Measurements from ENCODE around the gene MTA1.

MTA1 gene

DNA sequence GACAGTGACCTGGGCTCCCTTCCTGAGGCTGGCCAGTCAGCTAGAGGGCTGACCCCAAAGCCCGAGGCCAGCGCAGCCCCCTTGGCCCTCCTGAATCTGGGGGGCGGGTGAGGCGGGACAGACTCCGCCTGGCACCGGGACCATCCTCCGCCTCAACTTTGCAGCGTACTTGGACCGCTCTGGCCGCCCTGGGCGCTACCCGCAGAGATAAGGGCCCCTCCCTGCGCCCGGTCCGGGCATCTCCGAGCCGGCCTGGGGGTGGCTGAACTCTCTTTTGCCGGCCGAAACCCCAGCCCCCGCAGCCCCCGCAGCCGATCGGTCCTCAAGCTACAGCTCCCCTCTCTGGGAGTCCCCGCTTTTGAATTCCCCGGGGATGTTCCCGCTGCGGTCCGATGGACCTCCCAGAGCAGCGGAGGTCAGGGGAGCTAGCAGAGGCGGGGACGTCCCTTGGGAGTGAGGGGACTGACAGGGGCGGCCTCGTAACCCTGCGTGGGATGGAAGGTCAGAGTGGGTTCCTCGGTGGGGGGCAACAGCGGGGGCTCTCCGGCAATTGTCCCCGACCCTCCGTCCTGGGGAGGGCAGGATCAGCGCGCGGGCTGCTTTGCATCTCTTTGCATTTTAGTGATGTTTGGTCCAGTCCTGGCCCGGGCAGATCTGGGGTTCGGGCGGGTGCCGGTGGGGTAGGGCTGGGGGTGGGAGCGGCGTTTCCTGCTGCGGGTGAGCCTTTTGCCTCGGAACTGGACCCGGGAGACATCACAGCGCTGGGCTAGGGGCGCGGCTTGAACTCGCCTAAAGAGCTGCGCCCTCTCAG is 66.7 kb downstream of the MTA1 start, which contains the start of gene CRIP1:
CRIP1 (plus strand) TSS at position 724 of the 811 bp plus-strand sequence. CDS start 374 bp downstream, outside the sequence.
- Histone ChIP-seq H3K27me3 (ENCODE audit: control insufficient read depth, insufficient read depth, low read length) (no peaks in the 10 kb centered on the region), H3K9me3 (replicated peaks; ENCODE audit: low read length) (no peaks in the 10 kb centered on the region), H3K4me1 (ENCODE audit: control insufficient read depth, insufficient read depth, low read length) (peaks cover 27% of the 10 kb centered on the region), H3K36me3 (ENCODE audit: insufficient read depth, low read length) (no peaks in the 10 kb centered on the region), H3K9ac (ENCODE audit: low read depth, low read length) (no peak within 1 kb of the TSS), H3K4me3 (ENCODE audit: low read length) (no peak within 1 kb of the TSS), H3K4me2 (ENCODE audit: low read length) (peak within 1 kb of the TSS; percentile 32)

DNA sequence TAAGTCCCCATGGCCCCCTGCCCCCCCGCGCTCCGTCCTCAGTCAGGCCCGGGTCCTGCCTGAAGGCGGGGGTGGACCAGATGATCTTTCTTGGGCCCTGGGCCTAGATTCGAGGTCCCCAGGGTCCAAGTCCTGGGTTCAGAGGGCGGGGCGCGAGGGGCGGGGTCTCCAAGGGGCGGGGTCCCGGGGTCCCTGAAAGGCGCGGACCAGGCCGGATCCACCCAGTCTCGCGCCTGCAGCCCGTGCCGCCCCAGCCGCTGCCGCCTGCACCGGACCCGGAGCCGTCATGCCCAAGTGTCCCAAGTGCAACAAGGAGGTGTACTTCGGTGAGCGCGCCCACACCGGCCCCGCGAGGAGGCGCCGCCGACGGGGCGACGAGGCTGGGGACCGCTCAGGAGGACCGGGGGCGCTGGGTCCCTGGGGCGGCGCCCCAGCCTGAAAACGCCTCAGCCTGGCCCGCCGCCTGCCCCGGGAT is 67.4 kb downstream of the MTA1 start:
- Histone ChIP-seq H3K4me1 (ENCODE audit: control insufficient read depth, insufficient read depth, low read length) (peaks cover 26% of the 10 kb centered on the region), H3K4me2 (ENCODE audit: low read length) (peak overlapping the region; percentile 32), H3K4me3 (ENCODE audit: low read length) (no peak overlapping the region), H3K36me3 (ENCODE audit: insufficient read depth, low read length) (no peaks in the 10 kb centered on the region), H3K27me3 (ENCODE audit: control insufficient read depth, insufficient read depth, low read length) (no peaks in the 10 kb centered on the region), H3K9ac (ENCODE audit: low read depth, low read length) (no peak overlapping the region), H3K9me3 (replicated peaks; ENCODE audit: low read length) (no peaks in the 10 kb centered on the region)

DNA sequence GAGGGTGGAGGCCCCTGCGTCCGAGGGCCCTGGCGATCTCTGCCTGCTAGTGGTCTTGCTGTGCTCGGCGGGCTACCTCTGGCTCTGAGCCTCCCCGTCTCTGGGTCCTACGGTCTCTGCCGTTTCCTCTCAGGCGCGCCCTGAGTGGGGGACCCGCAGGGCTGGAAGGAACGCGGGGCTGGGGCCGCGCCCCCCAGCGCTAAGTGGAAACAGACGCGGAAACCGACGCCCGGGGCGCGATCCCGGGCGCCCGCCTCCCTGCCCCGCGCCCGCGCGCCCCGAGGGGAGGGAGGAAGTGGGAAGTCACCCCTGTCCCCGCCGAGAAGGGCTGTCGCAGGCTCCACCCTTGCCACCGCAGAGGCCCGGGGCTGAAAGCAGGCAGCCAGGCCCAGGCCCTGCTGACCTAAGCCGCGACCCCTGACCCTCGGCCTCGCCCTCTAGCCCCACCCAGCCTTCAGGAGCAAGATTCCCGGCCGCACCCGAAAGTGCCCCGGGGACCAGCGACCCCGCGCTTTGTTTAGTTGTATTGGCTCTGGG is 67.9 kb downstream of the MTA1 start:
- no peak overlapping the region for H3K4me3 ChIP-seq (ENCODE audit: low read length)
- no peak overlapping the region for H3K9ac ChIP-seq (ENCODE audit: low read depth, low read length)
- H3K27me3 ChIP-seq (ENCODE audit: control insufficient read depth, insufficient read depth, low read length): no peaks in the 10 kb centered on the region
- no peaks in the 10 kb centered on the region for H3K9me3 ChIP-seq (replicated peaks; ENCODE audit: low read length)
- no peaks in the 10 kb centered on the region for H3K36me3 ChIP-seq (ENCODE audit: insufficient read depth, low read length)
- H3K4me1 ChIP-seq (ENCODE audit: control insufficient read depth, insufficient read depth, low read length): peaks cover 24% of the 10 kb centered on the region
- H3K4me2 ChIP-seq (ENCODE audit: low read length): peak overlapping the region; percentile 32

DNA sequence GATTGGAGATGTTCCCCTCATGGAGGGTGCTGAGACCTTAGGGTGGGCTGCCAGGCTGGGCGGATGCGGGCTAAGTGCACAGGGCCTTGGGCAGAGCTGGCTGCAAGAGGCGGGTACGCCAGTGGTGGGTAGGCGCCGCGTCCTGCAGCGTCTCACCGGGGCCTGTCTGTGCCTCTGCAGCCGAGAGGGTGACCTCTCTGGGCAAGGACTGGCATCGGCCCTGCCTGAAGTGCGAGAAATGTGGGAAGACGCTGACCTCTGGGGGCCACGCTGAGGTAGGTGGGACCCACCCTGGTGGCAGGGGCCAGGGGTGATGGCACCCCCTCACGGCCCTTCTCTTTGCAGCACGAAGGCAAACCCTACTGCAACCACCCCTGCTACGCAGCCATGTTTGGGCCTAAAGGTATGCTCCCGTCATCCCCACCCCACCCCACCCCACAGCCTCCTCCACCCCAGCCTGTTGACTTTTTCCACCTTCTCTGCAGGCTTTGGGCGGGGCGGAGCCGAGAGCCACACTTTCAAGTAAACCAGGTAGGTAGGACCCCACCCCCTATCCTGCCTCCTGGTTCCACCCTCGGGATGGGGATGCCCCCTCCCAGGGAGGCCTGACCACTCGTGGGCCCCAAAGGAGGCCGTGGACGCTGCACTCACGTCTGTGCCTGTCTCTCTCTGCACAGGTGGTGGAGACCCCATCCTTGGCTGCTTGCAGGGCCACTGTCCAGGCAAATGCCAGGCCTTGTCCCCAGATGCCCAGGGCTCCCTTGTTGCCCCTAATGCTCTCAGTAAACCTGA is 68.6 kb downstream of the MTA1 start:
- Histone ChIP-seq H3K9ac (ENCODE audit: low read depth, low read length) (no peak overlapping the region), H3K4me1 (ENCODE audit: control insufficient read depth, insufficient read depth, low read length) (peaks cover 18% of the 10 kb centered on the region), H3K4me3 (ENCODE audit: low read length) (no peak overlapping the region)

DNA sequence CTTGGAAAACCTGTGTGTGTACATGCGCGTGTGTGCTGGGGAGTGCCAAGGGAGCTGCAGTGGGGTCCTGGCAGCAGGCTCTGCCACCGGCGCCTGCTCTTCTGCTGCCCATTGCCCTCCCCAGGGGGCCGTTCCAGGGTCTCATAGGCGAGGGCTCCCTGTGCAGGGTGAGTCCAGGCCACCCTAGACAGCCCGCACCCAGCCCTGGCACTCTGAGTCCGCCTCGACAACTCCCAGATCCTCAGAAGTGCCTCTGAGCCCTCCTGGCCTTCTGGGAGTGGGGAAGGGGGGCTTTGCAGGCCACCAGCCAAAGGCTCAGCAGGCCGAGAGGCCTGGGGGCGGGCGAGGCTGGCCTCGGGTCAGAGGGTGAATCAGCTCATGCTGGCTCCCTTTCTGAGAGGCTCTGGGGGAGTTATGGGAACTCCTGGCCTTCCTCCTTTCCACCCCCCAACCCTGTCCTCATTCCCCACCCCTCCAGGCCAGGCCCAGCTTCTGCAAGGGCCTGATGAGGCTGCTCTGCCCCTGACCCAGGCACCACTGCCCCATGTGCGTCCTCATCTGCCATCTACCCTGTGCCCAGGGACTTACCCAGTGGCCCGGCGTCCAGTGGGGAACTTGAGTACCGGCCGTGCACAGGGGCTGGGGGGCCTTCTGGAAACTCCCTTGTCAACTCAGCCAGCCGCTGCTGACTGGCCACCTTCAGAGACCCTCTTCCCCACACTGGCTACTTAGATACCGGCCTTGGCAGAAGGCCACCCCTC is 69.3 kb downstream of the MTA1 start:
- Histone ChIP-seq H3K9me3 (replicated peaks; ENCODE audit: low read length) (no peaks in the 10 kb centered on the region), H3K36me3 (ENCODE audit: insufficient read depth, low read length) (no peaks in the 10 kb centered on the region), H3K4me3 (ENCODE audit: low read length) (no peak overlapping the region), H3K27me3 (ENCODE audit: control insufficient read depth, insufficient read depth, low read length) (no peaks in the 10 kb centered on the region), H3K4me2 (ENCODE audit: low read length) (peak overlapping the region; percentile 98), H3K4me1 (ENCODE audit: control insufficient read depth, insufficient read depth, low read length) (peaks cover 17% of the 10 kb centered on the region), H3K9ac (ENCODE audit: low read depth, low read length) (no peak overlapping the region)

More for the DNA sequence above, 68.6 kb downstream of the MTA1 start:
- Histone ChIP-seq H3K9me3 (replicated peaks; ENCODE audit: low read length) (no peaks in the 10 kb centered on the region), H3K36me3 (ENCODE audit: insufficient read depth, low read length) (no peaks in the 10 kb centered on the region), H3K27me3 (ENCODE audit: control insufficient read depth, insufficient read depth, low read length) (no peaks in the 10 kb centered on the region), H3K4me2 (ENCODE audit: low read length) (no peak overlapping the region)

DNA sequence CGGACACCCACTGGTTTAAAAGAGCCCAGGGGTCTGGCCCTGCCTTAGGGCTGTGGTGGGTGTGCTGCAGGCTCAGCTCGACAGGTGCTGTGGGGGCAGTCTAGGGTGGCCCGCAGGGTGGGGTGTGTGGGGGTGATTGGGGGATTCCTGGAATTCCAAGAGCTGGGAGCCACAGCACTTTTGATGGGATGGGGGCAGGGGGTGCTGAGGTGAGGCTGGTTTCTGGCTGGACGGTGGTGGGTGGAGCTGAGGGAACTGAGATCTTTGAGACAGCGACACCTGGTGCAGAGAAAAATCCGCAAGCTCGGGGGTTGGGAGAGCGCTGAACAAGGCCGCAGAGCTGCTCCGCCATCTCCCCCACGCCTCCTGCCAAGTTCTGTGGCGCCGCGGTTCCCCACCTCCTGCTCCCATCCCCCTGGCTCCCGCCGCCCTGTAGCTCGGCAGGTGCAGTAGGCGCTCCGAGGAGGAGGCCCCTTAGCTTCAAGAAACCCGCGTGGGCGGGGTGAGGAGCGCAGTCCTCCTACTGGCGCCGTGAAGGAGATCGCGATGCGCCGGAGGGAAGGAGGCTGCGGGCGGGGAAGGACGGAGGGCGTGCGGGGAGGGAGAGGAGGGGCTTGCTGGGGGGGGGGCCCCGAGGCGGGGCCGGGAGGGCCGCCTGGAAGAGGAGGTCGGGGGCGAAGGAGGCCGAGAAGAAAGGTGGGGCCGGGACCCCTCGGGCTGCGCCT is 70.1 kb downstream of the MTA1 start:
- peaks cover 12% of the 10 kb centered on the region for H3K4me1 ChIP-seq (ENCODE audit: control insufficient read depth, insufficient read depth, low read length)
- H3K36me3 ChIP-seq (ENCODE audit: insufficient read depth, low read length): no peaks in the 10 kb centered on the region
- peak overlapping the region; percentile 88 for H3K9ac ChIP-seq (ENCODE audit: low read depth, low read length)
- no peaks in the 10 kb centered on the region for H3K27me3 ChIP-seq (ENCODE audit: control insufficient read depth, insufficient read depth, low read length)
- no peaks in the 10 kb centered on the region for H3K9me3 ChIP-seq (replicated peaks; ENCODE audit: low read length)
- peak overlapping the region; percentile 98 for H3K4me2 ChIP-seq (ENCODE audit: low read length)
- H3K4me3 ChIP-seq (ENCODE audit: low read length): peak overlapping the region; percentile 76

DNA sequence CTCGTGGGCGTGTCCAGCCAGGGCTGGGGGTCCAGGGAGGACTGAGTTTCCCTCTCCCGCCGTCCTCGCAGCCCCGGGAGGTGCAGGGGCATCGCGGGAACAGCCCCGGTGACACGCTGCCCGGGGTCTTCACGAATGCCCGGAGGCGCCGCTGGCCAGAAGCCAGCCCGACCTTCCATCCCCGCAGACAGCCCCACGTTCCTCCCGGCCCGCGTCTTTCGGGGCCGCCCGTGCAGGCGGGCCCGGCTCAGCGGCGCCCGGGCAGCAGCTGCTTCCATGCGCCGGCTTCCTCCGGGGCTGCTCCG is 70.6 kb downstream of the MTA1 start:
- H3K9me3 ChIP-seq (replicated peaks; ENCODE audit: low read length): no peaks in the 10 kb centered on the region
- no peaks in the 10 kb centered on the region for H3K36me3 ChIP-seq (ENCODE audit: insufficient read depth, low read length)
- H3K4me3 ChIP-seq (ENCODE audit: low read length): peak overlapping the region; percentile 76
- peak overlapping the region; percentile 98 for H3K4me2 ChIP-seq (ENCODE audit: low read length)
- H3K4me1 ChIP-seq (ENCODE audit: control insufficient read depth, insufficient read depth, low read length): peaks cover 12% of the 10 kb centered on the region
- peak overlapping the region; percentile 88 for H3K9ac ChIP-seq (ENCODE audit: low read depth, low read length)
- H3K27me3 ChIP-seq (ENCODE audit: control insufficient read depth, insufficient read depth, low read length): no peaks in the 10 kb centered on the region

DNA sequence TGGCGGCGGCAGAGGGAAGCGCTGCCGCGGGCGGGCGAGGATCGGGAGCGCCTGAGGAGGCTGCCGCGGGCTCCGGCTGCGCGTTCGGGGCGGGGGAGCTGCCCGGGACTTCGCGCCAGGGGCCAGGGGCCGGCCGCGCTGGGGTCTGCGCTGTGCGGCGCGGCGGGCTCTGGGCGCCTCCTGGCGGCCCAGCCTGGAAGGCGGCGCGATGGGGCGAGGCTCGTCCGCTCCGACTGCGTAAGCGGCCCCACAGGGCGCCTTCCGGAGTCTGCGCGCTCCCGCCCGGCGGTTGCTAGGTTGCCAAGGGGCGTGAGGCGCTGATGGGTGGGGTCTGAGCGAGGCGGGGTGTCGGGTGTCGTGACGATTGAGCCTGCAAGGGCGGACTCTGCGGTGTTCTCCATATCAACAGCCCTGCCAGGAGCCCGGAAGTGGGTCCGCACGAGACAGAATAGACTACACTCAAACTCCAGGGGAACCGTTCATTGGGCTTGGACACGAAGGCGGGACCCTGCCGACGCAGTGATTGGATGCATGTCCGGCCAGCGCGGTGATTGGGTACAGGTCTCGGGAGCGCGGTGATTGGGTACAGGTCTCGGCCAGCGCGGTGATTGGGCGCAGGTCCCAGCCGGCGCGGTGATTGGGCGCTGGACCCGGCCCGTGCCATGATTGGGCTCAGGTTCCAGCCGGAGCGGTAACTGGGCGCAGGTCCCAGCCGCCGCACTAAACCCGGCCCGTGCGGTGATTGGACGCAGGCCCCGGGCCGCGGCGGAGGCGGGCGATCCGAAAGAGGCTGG is 71.1 kb downstream of the MTA1 start, which contains the start of gene TEDC1:
TEDC1 (plus strand) TSS at position 675 of the 794 bp plus-strand sequence. CDS start 130 bp downstream, outside the sequence.
- Histone ChIP-seq H3K4me2 (ENCODE audit: low read length) (peak within 1 kb of the TSS; percentile 98), H3K36me3 (ENCODE audit: insufficient read depth, low read length) (no peaks in the 10 kb centered on the region), H3K9me3 (replicated peaks; ENCODE audit: low read length) (no peaks in the 10 kb centered on the region), H3K4me3 (ENCODE audit: low read length) (peak within 1 kb of the TSS; percentile 81), H3K4me1 (ENCODE audit: control insufficient read depth, insufficient read depth, low read length) (peaks cover 12% of the 10 kb centered on the region), H3K27me3 (ENCODE audit: control insufficient read depth, insufficient read depth, low read length) (no peaks in the 10 kb centered on the region), H3K9ac (ENCODE audit: low read depth, low read length) (peak within 1 kb of the TSS; percentile 89)

DNA sequence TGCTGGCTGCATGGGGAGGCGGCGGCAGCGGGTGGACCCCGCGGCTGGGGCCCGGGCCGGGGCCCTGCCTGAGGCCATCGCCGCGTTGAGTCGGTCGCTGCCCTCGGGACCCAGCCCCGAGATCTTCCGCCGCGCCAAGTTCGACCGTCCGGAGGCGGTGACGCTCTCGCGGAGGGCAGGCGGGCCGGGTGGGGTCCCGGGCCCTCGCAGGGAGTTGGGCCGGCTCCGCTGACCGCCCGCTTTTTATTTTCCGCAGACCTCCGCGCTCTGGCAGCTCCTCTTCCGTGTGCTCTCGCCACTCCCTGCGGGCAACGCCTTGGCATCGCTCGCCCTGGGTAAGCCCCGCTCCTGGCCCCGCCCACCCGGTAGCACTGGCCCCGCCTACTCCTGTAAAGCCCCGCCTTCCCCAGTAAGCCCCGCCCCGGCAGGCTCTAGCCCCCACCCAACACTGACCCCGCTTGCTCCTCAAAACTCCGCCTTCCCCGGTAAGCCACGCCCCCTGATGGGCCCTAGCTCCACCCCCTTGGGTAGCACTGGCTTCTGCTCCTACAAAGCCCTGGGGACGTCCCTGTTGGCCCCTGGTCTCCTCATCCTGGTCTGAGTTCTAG is 71.8 kb downstream of the MTA1 start:
- H3K9me3 ChIP-seq (replicated peaks; ENCODE audit: low read length): no peaks in the 10 kb centered on the region
- H3K9ac ChIP-seq (ENCODE audit: low read depth, low read length): peak overlapping the region; percentile 89
- H3K36me3 ChIP-seq (ENCODE audit: insufficient read depth, low read length): no peaks in the 10 kb centered on the region
- H3K4me3 ChIP-seq (ENCODE audit: low read length): peak overlapping the region; percentile 81
- H3K4me1 ChIP-seq (ENCODE audit: control insufficient read depth, insufficient read depth, low read length): peaks cover 12% of the 10 kb centered on the region
- peak overlapping the region; percentile 97 for H3K4me2 ChIP-seq (ENCODE audit: low read length)
- no peaks in the 10 kb centered on the region for H3K27me3 ChIP-seq (ENCODE audit: control insufficient read depth, insufficient read depth, low read length)

Data from skeletal muscle satellite cell (primary cell).